Testis (tissue), 2 donors: Measurements from ENCODE around the gene NOXO1.

ENCODE experiments used
- CTCF ChIP-seq, 3 experiments: fragments of 450-650 bp in 2 of 3; fragments of 200-600 bp in 1 of 3; sonication (generic) in 1 of 3; IDR thresholded peaks; one replicate each; pipeline ENCODE4 v1.5.1; 2016 to 2019; ENCODE audit warnings: antibody characterized with exemption in 3 of 3, mild to moderate bottlenecking in 2 of 3, moderate library complexity in 1 of 3
- POLR2A ChIP-seq: fragments of 450-650 bp; IDR thresholded peaks from one replicate; pipeline ENCODE4 v1.6.1; 2017; ENCODE audit warnings: antibody characterized with exemption, mild to moderate bottlenecking, moderate library complexity

- TF ChIP-seq CTCF (IDR thresholded peaks at IDR 0.05) (no peak), POLR2A (no peak)
These were observed 23.7 kb upstream of the NOXO1 start for GRCh38 chr16:2004795-2005517.
